KMS-11 (cell line): Measurements from ENCODE around the gene ZBTB7B.

Experiments
- H2AFZ ChIP-seq: fragments of 200-600 bp; sonication (generic); 2 replicates; pipeline ENCODE4 v1.6.1; 2016; ENCODE audit warnings: antibody characterized with exemption, mixed run types, low read depth
- H3K27ac ChIP-seq: fragments of 200-600 bp; sonication (generic); 2 replicates; pipeline ENCODE4 v1.6.1; 2016; ENCODE audit warnings: mild to moderate bottlenecking, mixed run types
- H3K27me3 ChIP-seq: fragments of 200-600 bp; sonication (generic); 2 replicates; pipeline ENCODE4 v1.6.1; 2017; ENCODE audit warnings: mild to moderate bottlenecking, low read depth, mixed run types, moderate library complexity; ENCODE audit not compliant: insufficient read depth
- H3K36me3 ChIP-seq: fragments of 200-600 bp; sonication (generic); 2 replicates; pipeline ENCODE4 v1.6.1; 2017; ENCODE audit warnings: mild to moderate bottlenecking, mixed run types; ENCODE audit not compliant: insufficient read depth
- H3K4me1 ChIP-seq: fragments of 200-600 bp; sonication (generic); 2 replicates; pipeline ENCODE4 v1.6.1; 2016; ENCODE audit warnings: mild to moderate bottlenecking, low read depth, mixed run types; ENCODE audit not compliant: poor library complexity, severe bottlenecking
- H3K4me2 ChIP-seq: fragments of 200-600 bp; sonication (generic); 2 replicates; pipeline ENCODE4 v1.7.0; 2016; ENCODE audit warnings: mild to moderate bottlenecking, mixed run types
- H3K4me3 ChIP-seq: fragments of 200-600 bp; sonication (generic); IDR thresholded peaks from 2 replicates; pipeline ENCODE4 v1.6.1; 2017; ENCODE audit warnings: low read depth, low read length, mixed read lengths; ENCODE audit not compliant: insufficient read depth
- H3K79me2 ChIP-seq: fragments of 200-600 bp; sonication (generic); 2 replicates; pipeline ENCODE4 v1.6.1; 2016; ENCODE audit warnings: low read depth, mixed run types; ENCODE audit not compliant: insufficient read depth
- H3K9ac ChIP-seq: fragments of 200-600 bp; sonication (generic); 2 replicates; pipeline ENCODE4 v1.6.1; 2016; ENCODE audit warnings: mild to moderate bottlenecking, mixed run types
- H4K20me1 ChIP-seq: fragments of 200-600 bp; sonication (generic); 2 replicates; pipeline ENCODE4 v1.6.1; 2016; ENCODE audit warnings: mild to moderate bottlenecking, mixed run types; ENCODE audit not compliant: insufficient read depth
- TF ChIP-seq, protein P1 (sequence below): fragments of 200-600 bp; sonication (generic); conservative IDR thresholded peaks from 2 replicates; pipeline ENCODE4 v1.6.1; 2017; ENCODE audit warnings: low read depth, mild to moderate bottlenecking, antibody characterized with exemption, low read length, moderate library complexity, mixed read lengths

The ZBTB7B gene

DNA sequence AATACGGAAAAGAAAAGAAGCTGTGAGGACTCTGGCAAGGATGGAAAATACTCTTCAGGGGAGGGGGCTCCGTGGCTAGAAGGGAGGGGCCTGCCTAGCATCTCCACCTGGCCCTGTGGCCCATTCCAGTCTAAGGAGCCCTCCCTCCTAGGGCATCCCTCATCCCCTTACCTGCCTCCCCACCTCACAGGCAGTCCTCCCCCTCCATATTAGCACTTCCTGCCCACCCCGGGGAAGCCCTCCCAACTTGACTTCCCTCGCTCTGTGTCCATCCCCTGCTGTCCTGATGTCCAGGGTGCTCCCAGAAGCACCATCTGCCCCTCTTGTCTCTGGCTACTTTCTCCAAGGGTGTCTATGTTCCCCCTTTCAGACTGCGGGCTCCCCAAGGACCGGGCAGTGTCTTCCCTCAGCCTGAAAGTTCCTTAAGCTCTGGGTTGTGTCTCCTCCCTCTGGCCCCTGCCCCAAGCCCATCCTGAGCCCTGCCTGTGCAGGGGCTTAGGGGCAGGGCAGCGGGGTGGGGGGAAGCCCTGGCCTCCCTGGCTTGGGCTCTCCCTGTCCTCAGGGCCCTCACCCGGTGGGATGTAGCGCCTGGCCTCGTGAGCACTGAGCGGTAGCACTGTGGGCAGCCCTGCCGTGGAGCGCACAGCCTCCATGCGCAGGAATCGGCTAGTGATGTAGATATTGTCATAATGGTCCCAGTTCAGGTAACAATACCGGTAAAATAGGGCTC is 27.1 kb downstream of the ZBTB7B start:
- Histone ChIP-seq H3K27me3 (peaks cover 39% of the 10 kb centered on the region; the same call in 1 of the 2 replicates), H3K4me3 (no peak overlapping the region), H3K4me1 (no peaks in the 10 kb centered on the region), H2AFZ (no peak overlapping the region), H3K9ac (no peak overlapping the region), H3K27ac (no peak overlapping the region), H4K20me1 (no peaks in the 10 kb centered on the region), H3K79me2 (no peaks in the 10 kb centered on the region), H3K36me3 (no peaks in the 10 kb centered on the region), H3K4me2 (no peak overlapping the region)
- TF ChIP-seq, protein P1, sequence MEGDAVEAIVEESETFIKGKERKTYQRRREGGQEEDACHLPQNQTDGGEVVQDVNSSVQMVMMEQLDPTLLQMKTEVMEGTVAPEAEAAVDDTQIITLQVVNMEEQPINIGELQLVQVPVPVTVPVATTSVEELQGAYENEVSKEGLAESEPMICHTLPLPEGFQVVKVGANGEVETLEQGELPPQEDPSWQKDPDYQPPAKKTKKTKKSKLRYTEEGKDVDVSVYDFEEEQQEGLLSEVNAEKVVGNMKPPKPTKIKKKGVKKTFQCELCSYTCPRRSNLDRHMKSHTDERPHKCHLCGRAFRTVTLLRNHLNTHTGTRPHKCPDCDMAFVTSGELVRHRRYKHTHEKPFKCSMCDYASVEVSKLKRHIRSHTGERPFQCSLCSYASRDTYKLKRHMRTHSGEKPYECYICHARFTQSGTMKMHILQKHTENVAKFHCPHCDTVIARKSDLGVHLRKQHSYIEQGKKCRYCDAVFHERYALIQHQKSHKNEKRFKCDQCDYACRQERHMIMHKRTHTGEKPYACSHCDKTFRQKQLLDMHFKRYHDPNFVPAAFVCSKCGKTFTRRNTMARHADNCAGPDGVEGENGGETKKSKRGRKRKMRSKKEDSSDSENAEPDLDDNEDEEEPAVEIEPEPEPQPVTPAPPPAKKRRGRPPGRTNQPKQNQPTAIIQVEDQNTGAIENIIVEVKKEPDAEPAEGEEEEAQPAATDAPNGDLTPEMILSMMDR, result no peak

DNA sequence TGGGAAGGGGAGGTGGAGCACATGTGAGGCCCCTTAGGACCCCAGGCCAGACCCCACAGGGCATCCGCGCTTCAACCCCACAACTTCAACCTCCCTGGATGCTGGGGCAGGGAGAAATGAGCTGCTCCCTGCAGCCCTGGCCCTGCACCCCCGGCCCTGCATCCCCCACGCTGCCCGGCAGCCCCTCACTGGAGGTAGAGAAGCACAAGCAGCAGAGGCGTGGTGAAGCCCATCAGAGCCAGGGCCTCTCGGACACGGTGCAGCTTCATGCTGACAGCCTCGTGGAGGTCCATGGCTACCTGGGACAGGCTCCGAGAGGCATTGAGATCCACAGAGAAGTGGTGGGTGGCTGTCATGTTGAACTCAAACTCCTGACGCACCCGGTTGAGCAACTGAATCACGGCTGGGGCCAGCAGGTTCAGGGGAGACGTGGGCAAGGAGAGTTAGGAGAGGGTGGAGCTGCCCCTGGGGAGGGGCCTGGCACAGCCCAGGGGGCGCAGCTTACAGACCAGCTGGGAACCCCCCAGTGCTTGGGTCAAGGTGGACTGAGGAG is 27.7 kb downstream of the ZBTB7B start:
- Histone ChIP-seq H4K20me1 (no peaks in the 10 kb centered on the region), H2AFZ (no peak overlapping the region), H3K4me1 (no peaks in the 10 kb centered on the region), H3K27me3 (peaks cover 41% of the 10 kb centered on the region; the same call in 1 of the 2 replicates), H3K79me2 (no peaks in the 10 kb centered on the region), H3K27ac (no peak overlapping the region), H3K36me3 (no peaks in the 10 kb centered on the region), H3K9ac (no peak overlapping the region), H3K4me3 (no peak overlapping the region), H3K4me2 (no peak overlapping the region)
- TF ChIP-seq, protein P1, result no peak

DNA sequence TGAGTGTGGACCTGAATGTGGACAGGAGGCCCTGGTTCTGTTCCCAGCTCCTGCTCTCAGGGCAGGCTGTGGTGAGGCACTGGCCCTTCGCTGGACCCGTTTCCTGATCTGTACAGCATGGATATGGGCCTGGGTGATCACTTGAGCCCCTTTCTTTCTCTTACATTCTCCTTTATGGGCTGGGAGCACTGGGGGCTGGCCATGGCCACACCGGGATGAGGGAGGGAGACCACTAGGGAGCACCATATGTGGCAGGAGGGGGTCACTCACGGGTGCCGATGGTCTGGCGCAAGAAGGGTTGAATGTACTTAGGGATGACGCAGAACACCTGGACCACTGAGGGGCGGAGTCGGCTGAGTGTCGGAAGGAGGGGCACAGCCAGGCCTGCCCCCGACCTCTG is 28.3 kb downstream of the ZBTB7B start:
- Histone ChIP-seq H3K27me3 (peaks cover 41% of the 10 kb centered on the region; the same call in 1 of the 2 replicates), H3K9ac (no peak overlapping the region)
- TF ChIP-seq, protein P1, result no peak

DNA sequence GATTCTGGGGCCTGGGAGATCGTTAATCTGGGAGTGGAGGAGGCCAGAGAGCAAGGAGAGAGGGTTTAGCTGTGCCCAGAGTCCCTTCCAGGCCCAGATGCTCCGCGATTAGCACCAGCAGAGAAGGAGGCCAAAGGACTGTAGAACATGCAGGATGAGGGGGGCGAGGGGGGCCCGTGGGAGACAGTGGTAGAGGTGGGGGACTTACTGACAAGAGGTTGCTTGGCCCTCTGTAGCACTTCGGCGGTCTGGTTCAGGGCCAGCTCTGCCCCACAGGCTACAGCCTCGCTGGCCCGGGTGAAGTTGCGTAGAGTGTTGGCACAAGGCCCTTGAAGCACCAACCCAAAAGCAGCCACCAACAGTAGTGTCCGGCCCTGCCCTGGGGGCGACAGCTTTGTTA is 30.3 kb downstream of the ZBTB7B start:
- Histone ChIP-seq H3K27ac (no peak overlapping the region), H2AFZ (no peak overlapping the region), H3K27me3 (peaks cover 41% of the 10 kb centered on the region; the same call in 1 of the 2 replicates), H3K4me3 (no peak overlapping the region), H3K9ac (no peak overlapping the region), H3K36me3 (no peaks in the 10 kb centered on the region), H3K79me2 (no peaks in the 10 kb centered on the region), H4K20me1 (no peaks in the 10 kb centered on the region), H3K4me2 (no peak overlapping the region), H3K4me1 (no peaks in the 10 kb centered on the region)
- TF ChIP-seq, protein P1, result no peak

More for the DNA sequence above, 28.3 kb downstream of the ZBTB7B start:
- no peaks in the 10 kb centered on the region for H3K36me3 ChIP-seq
- no peak overlapping the region for H3K27ac ChIP-seq
- H3K4me1 ChIP-seq, result no peaks in the 10 kb centered on the region
- no peaks in the 10 kb centered on the region for H4K20me1 ChIP-seq
- H3K79me2 ChIP-seq, result no peaks in the 10 kb centered on the region
- no peak overlapping the region for H3K4me3 ChIP-seq
- no peak overlapping the region for H3K4me2 ChIP-seq
- H2AFZ ChIP-seq, result no peak overlapping the region
